ENCODE results near the gene SUSD1. TPM values are rescaled to one million over a fixed set of nuclear protein-coding genes. Genes with fewer than 3 reads are reported as not detected.

The SUSD1 gene
- total RNA-seq, 2 donors from 2014 or later = 22.9 to 27.4 TPM

DNA sequence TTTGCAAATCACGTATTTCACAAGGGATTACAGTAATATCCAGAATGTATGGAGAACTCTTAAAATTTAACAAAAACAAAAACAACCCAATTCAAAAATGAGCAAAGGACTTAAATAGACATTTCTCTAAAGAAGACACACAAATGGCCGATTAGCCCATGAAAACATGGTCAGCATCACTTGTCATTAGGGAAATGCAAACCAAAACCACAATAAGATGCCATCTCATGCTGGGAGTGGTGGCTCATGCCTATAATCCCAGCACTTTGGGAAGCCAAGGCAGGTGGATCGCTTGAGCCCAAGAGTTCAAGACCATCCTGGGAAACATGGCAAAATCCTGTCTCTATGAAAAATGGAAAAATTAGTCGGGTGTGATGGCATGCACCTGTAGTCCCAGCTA is 120.2 kb downstream of the SUSD1 start:
- intact Hi-C loops (cut with DNase I, micrococcal nuclease) = no loop called here
- DNase-seq (no peak), ATAC-seq (no peak)

DNA sequence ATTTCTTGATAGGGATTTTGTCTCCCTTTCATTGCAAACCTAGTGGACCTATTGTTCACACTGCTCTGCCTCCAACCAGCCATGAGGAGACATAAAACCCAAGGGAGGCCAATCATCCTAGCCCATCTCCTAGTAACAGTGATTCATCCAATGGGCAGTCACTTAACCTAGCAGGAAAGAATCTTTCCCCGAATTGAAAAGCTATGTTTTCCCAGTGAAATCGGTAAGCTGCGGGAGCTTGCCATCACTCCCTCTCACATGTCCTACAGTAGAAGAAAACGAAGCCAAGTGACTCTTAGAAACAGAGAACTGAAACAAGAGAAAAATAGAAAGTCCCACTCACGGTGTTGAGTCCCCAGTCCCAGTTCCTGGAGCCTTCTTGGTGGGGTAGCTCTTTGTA is 123.3 kb downstream of the SUSD1 start:
- intact Hi-C loops (cut with DNase I, micrococcal nuclease) = no loop called here
- DNase-seq (no peak), ATAC-seq (no peak)

- DNase-seq = peak in 1 of 2 donors; percentile 51
- intact Hi-C loops (cut with DNase I, micrococcal nuclease) = no loop called here
These were observed 124.3 kb downstream of the SUSD1 start for GRCh38 chr9:112050544-112051475.

DNA sequence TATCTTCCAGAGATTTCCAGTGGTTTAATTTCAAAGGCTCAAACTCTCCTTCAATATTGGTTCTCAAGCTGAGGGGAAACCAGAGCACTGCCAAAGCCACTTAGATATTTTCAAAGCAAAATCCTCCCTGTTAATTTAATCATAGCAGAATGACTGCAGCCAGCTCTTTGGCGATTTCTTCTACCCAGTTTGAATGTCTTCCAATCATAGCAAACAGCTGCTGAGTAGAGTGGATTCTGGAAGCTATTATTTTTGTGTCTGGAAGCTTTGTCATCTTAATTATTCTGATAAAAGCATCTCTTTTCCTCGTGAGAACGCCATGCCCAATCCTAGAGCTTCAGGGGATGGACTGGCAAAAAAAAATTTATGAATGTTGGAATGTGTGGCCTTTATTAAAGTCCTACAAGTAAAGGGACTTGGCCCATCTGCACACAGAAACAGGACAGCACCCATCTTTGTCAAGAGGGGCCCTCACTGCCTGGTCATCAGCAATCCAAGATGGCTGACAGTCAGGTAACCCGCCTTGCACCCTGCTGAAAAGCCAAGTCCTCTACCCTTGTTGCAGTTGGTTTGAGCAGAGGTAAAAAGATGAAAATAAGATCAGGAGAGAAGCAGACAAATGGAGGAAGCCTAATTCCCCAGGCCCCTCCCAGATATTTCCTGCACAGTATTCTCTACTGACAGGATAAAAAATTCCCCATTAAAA is 125.1 kb downstream of the SUSD1 start:
- intact Hi-C loops (cut with DNase I, micrococcal nuclease) = no loop called here
- ATAC-seq (no peak), DNase-seq (no peak)

More at GRCh38 chr9:112050544-112051475, 124.3 kb downstream of the SUSD1 start:
- peak; percentile 74 for ATAC-seq

- ATAC-seq (peak; percentile 85), DNase-seq (peak; percentile 50 to 58)
- intact Hi-C loops (cut with DNase I, micrococcal nuclease) = no loop called here
These were observed 126.0 kb downstream of the SUSD1 start for GRCh38 chr9:112048924-112049691.

DNA sequence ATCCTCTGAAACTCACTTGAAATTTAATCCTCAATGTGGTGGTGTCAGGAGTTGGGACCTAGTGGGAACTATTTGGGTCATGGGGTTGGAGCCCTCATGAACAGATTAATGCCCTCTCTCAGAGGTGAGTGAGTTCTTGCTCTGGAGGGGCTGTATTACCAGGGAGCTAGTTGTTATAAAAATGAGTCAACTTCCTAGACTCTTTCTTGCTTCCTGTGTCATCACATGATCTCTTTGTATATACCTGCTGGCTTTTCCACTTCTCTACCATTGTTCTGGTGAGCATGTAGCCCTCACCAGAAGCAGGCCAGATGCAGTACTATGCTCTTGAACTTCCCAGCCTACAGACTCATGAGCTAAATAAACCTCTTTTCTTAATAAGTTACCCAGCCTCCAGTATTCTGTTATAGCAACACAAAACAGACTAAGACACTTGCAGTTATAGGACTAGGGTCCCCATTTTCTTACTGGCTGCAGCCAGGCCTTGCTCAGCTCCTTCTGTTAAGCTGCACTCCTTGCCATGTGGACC is 127.5 kb downstream of the SUSD1 start:
- ATAC-seq (no peak), DNase-seq (no peak)
- intact Hi-C loops (cut with DNase I, micrococcal nuclease) = no loop called here

GRCh38 chr9:112046181-112046580 is 128.9 kb downstream of the SUSD1 start:
- intact Hi-C loops (cut with DNase I, micrococcal nuclease) = no loop called here
- DNase-seq = no peak
- ATAC-seq = no peak

DNA sequence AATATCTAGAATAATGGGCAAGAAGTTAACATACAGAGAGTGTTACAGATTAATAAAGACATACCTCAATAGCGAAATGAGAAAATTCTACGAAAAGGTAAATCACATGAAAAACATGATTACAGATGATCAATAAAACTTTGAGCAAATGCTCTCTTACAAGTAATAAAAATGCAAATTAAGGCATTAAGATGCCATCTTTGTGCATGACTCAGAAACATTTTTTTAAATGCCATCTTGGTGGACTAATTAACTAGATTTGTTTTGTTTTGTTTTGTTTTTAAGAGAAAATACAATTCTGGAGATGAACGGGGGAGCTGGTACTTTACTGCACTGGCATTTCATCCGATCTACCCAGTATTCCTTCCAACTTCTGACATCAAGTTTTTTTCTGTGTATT is 130.2 kb downstream of the SUSD1 start:
- DNase-seq (no peak), ATAC-seq (no peak)
- intact Hi-C loops (cut with DNase I, micrococcal nuclease) = no loop called here

DNA sequence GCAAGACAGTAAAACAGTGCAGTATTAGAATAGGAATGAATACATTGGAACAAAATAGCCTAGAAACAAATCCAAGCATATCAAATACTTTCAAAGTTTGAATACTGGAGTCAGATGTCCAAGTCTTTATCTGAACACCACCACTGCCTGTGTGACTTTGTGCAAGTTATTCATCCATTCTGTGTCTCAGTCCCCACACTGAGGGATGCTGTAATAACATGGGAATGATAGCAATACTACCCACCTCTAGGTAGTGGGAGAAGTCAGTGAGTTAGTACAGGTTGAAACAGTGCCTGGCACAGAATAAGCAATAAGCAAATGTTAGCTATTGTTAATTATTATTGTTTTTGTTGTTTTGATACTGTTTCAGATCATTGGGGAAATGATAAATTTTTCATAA is 130.9 kb downstream of the SUSD1 start:
- DNase-seq (no peak), ATAC-seq (no peak)
- intact Hi-C loops (cut with DNase I, micrococcal nuclease) = no loop called here

GRCh38 chr9:112043423-112043822 is 131.7 kb downstream of the SUSD1 start:
- ATAC-seq (no peak), DNase-seq (no peak)
- intact Hi-C loops (cut with DNase I, micrococcal nuclease) = no loop called here

DNA sequence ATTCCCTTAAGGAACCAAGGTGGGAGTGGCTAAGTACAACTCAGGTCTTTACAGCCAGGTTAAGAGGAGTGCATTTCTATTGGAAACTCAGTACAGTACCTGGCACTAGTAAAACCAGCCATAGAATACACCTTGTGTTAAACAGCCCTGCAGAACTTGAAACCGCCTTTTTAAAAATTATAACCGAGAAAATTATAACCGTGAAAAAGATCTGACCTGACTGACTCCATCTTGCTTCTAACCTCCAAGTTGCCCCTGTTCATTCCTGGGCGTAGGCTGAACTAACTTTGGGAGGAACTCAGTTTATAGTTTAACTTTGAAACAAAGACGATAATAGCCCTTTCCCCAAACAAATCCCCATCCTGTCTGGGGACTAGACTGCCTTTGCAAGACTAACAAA is 132.3 kb downstream of the SUSD1 start:
- ATAC-seq (no peak), DNase-seq (no peak)
- intact Hi-C loops (cut with DNase I, micrococcal nuclease) = no loop called here

DNA sequence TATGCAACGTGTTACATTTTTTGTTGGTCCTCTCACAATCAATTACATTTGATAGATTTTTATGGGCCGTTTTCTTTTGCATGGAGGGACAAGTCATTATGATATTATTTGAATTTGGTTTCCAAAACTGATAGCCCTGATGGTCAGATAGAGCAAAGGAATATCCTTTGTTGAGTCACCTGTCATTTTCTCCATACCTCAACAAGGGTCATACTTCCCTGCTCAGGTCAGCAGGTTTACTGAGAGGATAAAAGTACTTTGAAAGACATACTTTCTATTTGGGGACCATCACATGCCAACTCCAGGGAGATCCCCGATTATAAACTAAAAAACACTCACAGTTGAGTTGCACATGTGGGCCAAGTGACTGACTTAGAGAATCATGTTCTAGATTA is 132.9 kb downstream of the SUSD1 start:
- no peak for DNase-seq
- ATAC-seq = no peak
- intact Hi-C loops (cut with DNase I, micrococcal nuclease) = no loop called here

DNA sequence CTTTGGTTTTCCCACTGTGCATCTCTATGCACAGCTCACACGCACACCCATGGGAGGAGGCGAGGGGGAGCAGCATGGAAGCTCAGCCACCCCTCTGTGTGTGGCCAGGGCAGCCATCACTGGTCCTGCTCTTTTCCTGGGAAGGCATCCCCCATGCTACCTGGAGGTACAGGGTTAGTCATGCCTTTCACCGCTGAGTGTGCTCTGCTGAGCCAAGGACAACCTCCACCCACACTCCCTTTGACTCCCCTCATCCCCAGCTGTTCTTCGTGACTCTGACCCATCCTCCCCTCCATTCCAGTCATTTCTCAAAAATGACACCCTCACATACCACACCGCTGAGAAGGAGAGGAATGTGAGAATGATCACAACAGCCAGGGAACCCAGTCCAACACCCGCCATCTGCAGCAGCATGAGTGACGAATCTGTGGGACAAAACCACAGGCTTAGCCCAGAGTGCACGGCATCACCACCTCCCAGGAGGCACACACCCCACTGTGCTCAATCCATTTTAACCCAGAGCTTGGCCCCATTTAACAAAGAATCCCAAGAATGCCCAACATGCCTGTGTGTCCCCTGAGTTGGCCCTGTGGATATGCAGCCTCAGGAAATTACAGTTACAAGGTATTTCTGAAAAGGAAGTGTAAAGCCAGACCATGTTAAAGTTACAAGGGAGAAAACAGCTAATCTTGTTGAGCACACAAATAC is 133.4 kb downstream of the SUSD1 start:
- intact Hi-C loops (cut with DNase I, micrococcal nuclease) = no loop called here
- no peak for ATAC-seq
- DNase-seq = no peak

GRCh38 chr9:112041199-112041535 is 133.9 kb downstream of the SUSD1 start:
- intact Hi-C loops (cut with DNase I, micrococcal nuclease) = no loop called here
- ATAC-seq (no peak), DNase-seq (no peak)

- no peak for ATAC-seq
- intact Hi-C loops (cut with DNase I, micrococcal nuclease) = no loop called here
- DNase-seq = no peak
These were observed 137.1 kb downstream of the SUSD1 start for GRCh38 chr9:112038017-112038408.

DNA sequence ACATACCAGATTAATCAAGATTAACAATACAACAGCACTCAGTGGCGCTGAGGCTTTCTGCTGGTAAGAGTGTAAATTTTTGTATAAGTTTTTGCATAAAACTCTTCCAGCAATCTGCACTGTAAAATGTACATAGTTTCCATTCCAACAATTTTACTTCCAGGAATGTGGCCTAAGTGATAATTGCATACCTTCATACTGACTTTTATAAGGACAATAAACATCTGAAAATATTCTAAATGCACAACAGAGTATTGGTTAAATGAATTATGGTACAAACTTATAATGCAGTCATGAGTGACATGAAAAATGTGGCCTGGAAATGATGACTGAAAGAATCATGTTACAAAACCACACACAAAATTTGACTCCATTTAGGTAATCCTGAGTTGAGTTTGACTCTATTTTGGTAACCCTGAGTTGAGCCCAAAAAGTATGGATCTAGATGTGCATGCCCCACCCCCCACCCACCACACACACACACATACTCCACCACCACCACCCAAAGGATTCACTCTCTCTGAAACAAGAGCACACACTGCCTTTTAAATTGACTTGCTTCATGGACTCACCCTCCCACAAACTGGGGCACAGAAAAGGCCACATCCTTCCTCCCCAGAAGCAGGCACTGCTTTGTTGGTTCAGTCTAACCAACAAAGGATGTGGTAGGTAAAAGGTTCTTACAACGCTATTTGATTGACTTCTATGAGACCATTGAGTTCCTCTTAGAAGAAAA is 137.6 kb downstream of the SUSD1 start:
- intact Hi-C loops (cut with DNase I, micrococcal nuclease) = no loop called here
- ATAC-seq (peak; percentile 34), DNase-seq (no peak)

DNA sequence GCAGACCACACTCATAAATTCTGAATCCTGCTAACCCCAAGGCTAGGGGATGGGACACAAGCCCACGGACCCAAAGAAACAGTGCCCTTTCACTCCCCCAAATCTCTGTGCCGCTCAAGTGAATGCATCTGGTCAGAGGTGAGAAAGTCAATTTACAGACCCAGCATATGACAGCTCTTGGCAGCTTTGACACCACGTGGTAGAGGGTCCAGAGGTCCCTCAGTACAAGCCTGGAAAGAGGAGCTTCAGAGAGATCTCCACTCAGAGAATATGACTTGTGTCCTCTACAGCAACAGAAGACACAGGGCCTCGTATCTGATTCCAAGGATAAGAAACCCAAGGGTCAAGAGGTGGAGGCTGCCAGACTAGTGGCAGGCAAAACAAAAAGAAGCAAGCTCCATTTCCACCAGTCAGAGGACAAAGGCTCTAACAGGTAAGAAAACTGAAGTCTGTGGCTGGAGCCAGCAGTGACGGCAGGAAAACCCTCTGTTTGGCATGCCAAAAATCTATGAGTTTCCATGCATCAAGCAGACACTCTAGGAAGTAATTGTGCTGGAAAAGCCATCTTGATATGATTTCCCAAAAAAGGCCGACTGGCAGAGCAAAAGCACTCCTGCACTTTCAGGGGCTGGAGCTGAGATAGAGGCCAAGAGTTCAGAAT is 139.8 kb downstream of the SUSD1 start:
- intact Hi-C loops (cut with DNase I, micrococcal nuclease) = no loop called here
- ATAC-seq = no peak
- DNase-seq = no peak

DNA sequence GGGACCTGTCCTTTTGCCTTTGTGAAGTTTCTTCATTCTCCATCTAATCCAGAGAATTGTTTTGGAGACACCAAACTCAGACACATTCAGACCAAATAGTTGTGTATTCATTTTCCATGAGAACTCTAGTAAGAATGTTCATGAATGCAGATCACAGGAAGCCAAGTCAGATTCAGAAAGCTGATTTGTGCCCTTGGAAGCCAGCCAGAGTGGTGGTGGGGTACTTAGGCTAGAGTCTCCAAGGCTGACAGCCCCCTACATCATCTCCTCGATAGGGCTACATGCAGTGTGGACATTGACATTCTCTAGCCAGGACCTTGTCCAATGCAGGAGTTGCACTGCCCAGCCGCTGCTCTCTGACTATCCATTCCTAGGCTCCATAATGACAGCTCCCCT is 140.9 kb downstream of the SUSD1 start:
- ATAC-seq (no peak), DNase-seq (no peak)
- intact Hi-C loops (cut with DNase I, micrococcal nuclease) = no loop called here
